ENCODE measurements around the gene LCE1F.

The LCE1F gene

GRCh38 chr1:152743371-152744145 is 31.4 kb upstream of the LCE1F start:
- DNase-seq (ENCODE audit: low read depth) = no peak
- no peak for TF ChIP-seq CTCF (IDR thresholded peaks at IDR 0.05; ENCODE audit: low read depth, low read length, missing control alignments)
- H3K4me3 ChIP-seq (ENCODE audit: low read depth, low read length) = no peak overlapping the region

- DNase-seq (ENCODE audit: low read depth) = no peak
- no peak overlapping the region for H3K4me3 ChIP-seq (ENCODE audit: low read depth, low read length)
- no peak for TF ChIP-seq CTCF (IDR thresholded peaks at IDR 0.05; ENCODE audit: low read depth, low read length, missing control alignments)
These were observed 29.6 kb upstream of the LCE1F start for GRCh38 chr1:152745289-152745704.

- no peak for TF ChIP-seq CTCF (IDR thresholded peaks at IDR 0.05; ENCODE audit: low read depth, low read length, missing control alignments)
- H3K4me3 ChIP-seq (ENCODE audit: low read depth, low read length) = no peak overlapping the region
- DNase-seq (ENCODE audit: low read depth) = no peak
These were observed 29.0 kb upstream of the LCE1F start for GRCh38 chr1:152745765-152746444.

GRCh38 chr1:152747831-152748230 is 27.1 kb upstream of the LCE1F start:
- DNase-seq (ENCODE audit: low read depth) = no peak
- no peak overlapping the region for H3K4me3 ChIP-seq (ENCODE audit: low read depth, low read length)
- TF ChIP-seq CTCF (IDR thresholded peaks at IDR 0.05; ENCODE audit: low read depth, low read length, missing control alignments) = no peak

- DNase-seq (ENCODE audit: low read depth) = no peak
- TF ChIP-seq CTCF (IDR thresholded peaks at IDR 0.05; ENCODE audit: low read depth, low read length, missing control alignments) = no peak
- no peak overlapping the region for H3K4me3 ChIP-seq (ENCODE audit: low read depth, low read length)
These were observed 22.7 kb upstream of the LCE1F start for GRCh38 chr1:152752225-152752624.

GRCh38 chr1:152753586-152753985 is 21.4 kb upstream of the LCE1F start:
- no peak for DNase-seq (ENCODE audit: low read depth)
- no peak overlapping the region for H3K4me3 ChIP-seq (ENCODE audit: low read depth, low read length)
- TF ChIP-seq CTCF (IDR thresholded peaks at IDR 0.05; ENCODE audit: low read depth, low read length, missing control alignments) = no peak

Data from GM12864 (cell line).